Pancreas (tissue), 10 donors: ENCODE data around the gene ESRRG. TPM values are rescaled to one million over a fixed set of nuclear protein-coding genes. Genes with fewer than 3 reads are reported as not detected.

Experiments used
- ATAC-seq, 4 donors: fragments of 200-7000 bp; cut with Tn5 transposase; one replicate each; pipeline versions ENCODE4 v1.8.0 to v1.9.1; 2020; ENCODE audit warnings: mild to moderate bottlenecking in 4 of 4, moderate library complexity in 4 of 4
- DNase-seq, 6 donors: peaks; one replicate each; pipeline ENCODE4 v3.0.0-alpha.2; 2020
- FAIRE-seq: peaks from 2 replicates; lab custom pipeline; 2012; peaks lifted over from hg19 to GRCh38; lab: Jason Lieb, UNC
- H3K27ac ChIP-seq, 4 donors: fragments of 200-600 bp; sonication (generic); 1 replicate in 3 of 4; 2 replicates in 1 of 4; pipeline versions ENCODE4 v1.5.0 to v1.8.0; 2020
- H3K27me3 ChIP-seq, 4 donors: fragments of 200-600 bp; one replicate each; pipeline ENCODE4 v1.8.0; 2021
- H3K36me3 ChIP-seq, 3 donors: fragments of 200-600 bp; sonication (generic) in 1 of 3; one replicate each; pipeline versions ENCODE4 v1.5.0 to v1.8.0; 2020 to 2021
- H3K4me1 ChIP-seq, 3 donors: fragments of 200-600 bp; one replicate each; pipeline ENCODE4 v1.8.0; 2021
- H3K4me3 ChIP-seq, 4 donors: fragments of 200-600 bp; sonication (generic) in 2 of 4; one replicate each; pipeline versions ENCODE4 v1.5.0 to v1.8.0; 2020 to 2021
- H3K9me3 ChIP-seq, 4 donors: fragments of 200-600 bp; one replicate each; pipeline ENCODE4 v1.8.0; 2021
- WGBS, 2 donors: extraction: QIAGEN DNeasy Blood & Tissue Kit; methylation state at CpG; one replicate each; pipeline ENCODE4 v1.1.7; 2013; 5-methylcytosine and 5-hydroxymethylcytosine counted together
- intact Hi-C, 3 donors: fragments of 100-400 bp; cut with DNase I; formaldehyde crosslinking; loops; one replicate each; pipeline versions ENCODE4 v1.11.1 to v1.14.2; 2022
- polyA plus RNA-seq, 2 donors: library from polyadenylated mRNA; stranded (reverse); fragments of 200-250 nt; gene quantifications; one replicate each; pipeline ENCODE4 v1.2.3, GENCODE V29; 2013
- total RNA-seq, 6 donors: library from RNA; stranded (reverse); fragmentation: NEBNext Ultra II Directional in 4 of 6; extraction: Animal tissue kit (Norgen Biotek cat#: 25700) in 4 of 6; gene quantifications; one replicate each; pipeline versions ENCODE4 v1.2.1 to v1.2.4, GENCODE V29; 2021 to 2023
- TF ChIP-seq, protein P1 (sequence below), 4 donors: fragments of 200-600 bp; sonication (generic) in 3 of 4; IDR thresholded peaks; one replicate each; pipeline versions ENCODE4 v1.5.0 to v1.8.0; 2021; ENCODE audit warnings: antibody characterized with exemption in 4 of 4
- donor health status: healthy with polysubstance abuse.
- donor health status: DM: no; HTN: no; CAD: no; lungs with moderate emphysema.
- donor health status: DM: no; HTN: no; CAD: no.
- donor health status: control.
- donor health status: control.
- donor health status: Bipolar disorder and iron deficiency.
- donor health status: DM: yes; HTN: yes; CAD: no.
- donor health status: DM: no; HTN: no; CAD: no.
- donor health status: DM: no; HTN: no; CAD: no.
- donor health status: DM: yes; HTN: yes; CAD: no.

Gene ESRRG
- total and polyA plus RNA-seq, 8 donors = 3.5 to 14.9 (median 10.4) TPM

DNA sequence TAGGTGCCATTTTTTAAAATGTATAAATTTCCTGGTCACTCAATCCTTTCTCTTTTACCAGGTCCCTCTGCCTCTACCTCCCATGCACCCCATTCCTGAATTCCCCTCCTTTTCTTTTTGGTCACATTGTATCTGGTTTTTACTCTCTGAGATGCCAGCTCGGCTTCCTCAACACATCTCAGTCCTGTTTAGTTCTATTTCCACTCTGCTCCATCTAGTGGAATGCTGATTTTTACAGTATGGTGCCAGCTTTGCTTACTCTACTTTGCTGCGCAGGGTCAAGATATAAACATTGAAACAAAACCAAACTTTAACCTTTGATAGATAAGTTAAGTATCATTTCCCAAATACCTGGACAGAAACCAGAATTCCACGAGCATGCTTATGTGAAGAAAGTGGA, 96.0 kb downstream of the ESRRG start:
- Histone ChIP-seq H3K27ac (no peak overlapping the region), H3K9me3 (no peaks in the 10 kb centered on the region), H3K36me3 (no peaks in the 10 kb centered on the region), H3K4me1 (no peaks in the 10 kb centered on the region), H3K27me3 (no peaks in the 10 kb centered on the region), H3K4me3 (no peak overlapping the region)
- FAIRE-seq = no peak
- 71 to 76% methylated on average over 3 of the region's 3 CpGs for WGBS, 2 donors
- no peak for ATAC-seq
- intact Hi-C loops = no loop called here
- TF ChIP-seq, protein P1, sequence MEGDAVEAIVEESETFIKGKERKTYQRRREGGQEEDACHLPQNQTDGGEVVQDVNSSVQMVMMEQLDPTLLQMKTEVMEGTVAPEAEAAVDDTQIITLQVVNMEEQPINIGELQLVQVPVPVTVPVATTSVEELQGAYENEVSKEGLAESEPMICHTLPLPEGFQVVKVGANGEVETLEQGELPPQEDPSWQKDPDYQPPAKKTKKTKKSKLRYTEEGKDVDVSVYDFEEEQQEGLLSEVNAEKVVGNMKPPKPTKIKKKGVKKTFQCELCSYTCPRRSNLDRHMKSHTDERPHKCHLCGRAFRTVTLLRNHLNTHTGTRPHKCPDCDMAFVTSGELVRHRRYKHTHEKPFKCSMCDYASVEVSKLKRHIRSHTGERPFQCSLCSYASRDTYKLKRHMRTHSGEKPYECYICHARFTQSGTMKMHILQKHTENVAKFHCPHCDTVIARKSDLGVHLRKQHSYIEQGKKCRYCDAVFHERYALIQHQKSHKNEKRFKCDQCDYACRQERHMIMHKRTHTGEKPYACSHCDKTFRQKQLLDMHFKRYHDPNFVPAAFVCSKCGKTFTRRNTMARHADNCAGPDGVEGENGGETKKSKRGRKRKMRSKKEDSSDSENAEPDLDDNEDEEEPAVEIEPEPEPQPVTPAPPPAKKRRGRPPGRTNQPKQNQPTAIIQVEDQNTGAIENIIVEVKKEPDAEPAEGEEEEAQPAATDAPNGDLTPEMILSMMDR (IDR thresholded peaks at IDR 0.05) = no peak
- DNase-seq = no peak

DNA sequence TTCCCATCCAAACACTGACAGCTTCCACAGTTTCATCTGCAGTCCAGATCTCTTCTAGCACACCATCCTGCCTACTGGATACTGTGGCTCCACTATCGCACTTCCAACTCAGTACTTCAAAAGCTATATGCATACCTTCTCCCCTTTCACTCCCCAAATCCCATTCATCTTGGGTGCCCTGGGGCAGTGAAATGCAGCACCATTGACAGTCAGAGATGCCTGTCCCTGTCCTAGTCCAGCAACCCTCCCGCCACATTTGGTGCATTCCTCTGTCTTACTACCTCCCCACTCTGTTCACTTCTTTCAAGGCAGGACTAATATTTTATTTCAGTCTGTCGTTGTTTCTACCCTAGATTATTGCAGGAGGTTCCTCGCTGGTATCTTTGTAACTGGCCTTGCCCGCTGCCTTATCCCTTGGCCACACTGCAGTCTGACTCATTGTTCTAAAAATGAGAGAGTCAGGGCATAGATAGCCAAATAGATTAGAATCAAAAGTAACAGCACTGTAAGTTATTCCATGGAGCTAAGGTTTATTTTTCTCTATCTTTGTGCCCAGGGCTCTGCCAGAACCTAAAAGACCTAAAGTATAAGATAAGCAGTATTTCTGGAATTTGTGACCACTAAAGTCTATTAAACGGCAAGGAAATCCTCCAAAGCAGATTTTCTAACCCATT, 96.7 kb downstream of the ESRRG start:
- DNase-seq = no peak
- TF ChIP-seq, protein P1 (IDR thresholded peaks at IDR 0.05) = no peak
- Histone ChIP-seq H3K4me3 (no peak overlapping the region), H3K27ac (no peak overlapping the region), H3K9me3 (no peaks in the 10 kb centered on the region), H3K4me1 (no peaks in the 10 kb centered on the region), H3K27me3 (no peaks in the 10 kb centered on the region), H3K36me3 (no peaks in the 10 kb centered on the region)
- intact Hi-C loops = no loop called here
- no peak for FAIRE-seq
- WGBS, 2 donors = 80 to 84% methylated on average over 6 of the region's 6 CpGs
- no peak for ATAC-seq

DNA sequence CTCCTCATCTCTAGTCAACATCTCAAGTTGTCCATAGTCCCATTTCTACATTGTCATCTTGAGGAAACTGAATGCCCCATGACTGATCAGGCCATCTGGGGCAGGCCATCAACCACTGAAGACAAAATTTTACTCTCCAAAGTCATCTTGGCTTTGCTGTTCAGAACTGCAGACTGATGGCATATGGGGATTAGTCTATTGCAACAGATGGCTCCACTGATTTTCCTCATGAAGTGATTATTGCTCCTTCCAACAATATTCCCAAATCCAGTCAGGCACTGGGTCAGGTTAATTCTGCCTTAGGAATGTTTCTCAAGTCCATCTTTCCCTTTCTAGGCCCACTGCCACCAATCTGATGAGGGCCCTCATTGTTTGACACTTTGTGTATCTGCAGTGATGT, 101.7 kb downstream of the ESRRG start:
- ATAC-seq = no peak

DNA sequence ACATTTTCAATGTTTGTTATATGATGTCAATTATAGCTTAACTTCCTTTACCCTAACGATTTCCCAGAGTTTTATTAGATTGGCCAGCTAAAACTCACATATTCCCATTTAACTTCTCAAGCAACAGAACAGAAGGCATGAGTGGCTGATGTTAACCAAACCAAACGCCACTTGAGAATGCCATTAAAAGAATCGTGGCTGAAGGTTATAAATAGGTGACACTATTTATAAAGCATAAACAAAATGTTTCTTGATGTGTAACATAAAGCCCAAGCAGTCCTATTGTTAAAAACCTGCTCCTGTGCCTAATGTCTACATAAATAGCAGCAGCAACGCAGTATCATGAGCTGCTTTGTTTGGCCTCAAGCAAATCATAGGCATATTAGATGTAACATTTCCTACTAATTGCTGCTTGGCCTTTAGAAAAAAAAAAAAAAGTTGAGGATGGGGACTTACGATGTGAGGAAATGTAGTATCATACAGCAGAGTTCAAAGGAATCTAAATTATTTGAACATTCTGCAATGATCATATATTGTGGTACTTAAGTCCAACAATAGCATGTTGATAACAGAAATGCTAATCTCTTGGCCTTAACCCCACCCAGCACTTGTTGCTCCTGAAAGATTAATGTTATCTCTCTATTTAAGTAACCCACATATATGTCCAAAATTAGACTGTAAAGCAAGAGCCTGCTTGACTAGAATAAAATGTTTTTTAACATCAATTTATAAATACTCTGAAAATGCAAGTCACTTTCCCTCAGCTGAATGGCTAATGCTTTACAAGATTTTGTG, 106.0 kb downstream of the ESRRG start:
- TF ChIP-seq, protein P1 (IDR thresholded peaks at IDR 0.05) = no peak
- H3K4me1 ChIP-seq = no peaks in the 10 kb centered on the region
- H3K27ac ChIP-seq = no peak overlapping the region
- no peaks in the 10 kb centered on the region for H3K9me3 ChIP-seq
- ATAC-seq (no peak), DNase-seq (no peak), FAIRE-seq (no peak)
- H3K4me3 ChIP-seq = no peak overlapping the region
- WGBS, 2 donors = 70 to 71% methylated on average over 5 of the region's 5 CpGs
- H3K27me3 ChIP-seq = no peaks in the 10 kb centered on the region
- intact Hi-C loops = no loop called here
- H3K36me3 ChIP-seq = no peaks in the 10 kb centered on the region

More for the DNA sequence above, 101.7 kb downstream of the ESRRG start:
- H3K4me3 ChIP-seq = no peak overlapping the region
- H3K27me3 ChIP-seq = no peaks in the 10 kb centered on the region
- H3K27ac ChIP-seq = no peak overlapping the region
- TF ChIP-seq, protein P1 (IDR thresholded peaks at IDR 0.05) = no peak
- H3K9me3 ChIP-seq = no peaks in the 10 kb centered on the region
- intact Hi-C loops = no loop called here
- DNase-seq = no peak
- no peaks in the 10 kb centered on the region for H3K4me1 ChIP-seq
- FAIRE-seq = no peak
- H3K36me3 ChIP-seq = no peaks in the 10 kb centered on the region

DNA sequence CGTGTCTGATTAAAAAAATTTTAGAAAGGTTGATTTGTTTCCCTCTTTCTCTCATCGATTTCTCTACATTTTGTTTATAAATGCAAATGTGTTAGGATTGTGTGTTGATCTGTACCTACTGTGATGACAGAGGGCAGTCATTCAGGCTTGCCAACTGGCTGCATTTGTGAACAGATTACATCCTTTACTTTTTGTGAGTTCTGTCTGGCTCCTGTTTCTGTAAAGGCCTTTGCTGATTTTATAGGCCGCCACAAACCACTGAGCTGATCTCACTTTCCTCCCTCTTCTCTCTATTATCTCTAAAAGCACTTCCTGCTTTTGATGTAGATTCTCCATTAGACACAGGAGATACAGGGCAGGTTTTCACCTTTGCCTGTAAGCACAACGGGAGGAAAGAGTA, 106.8 kb downstream of the ESRRG start:
- no peak overlapping the region for H3K4me3 ChIP-seq
- TF ChIP-seq, protein P1 (IDR thresholded peaks at IDR 0.05) = no peak
- H3K36me3 ChIP-seq = no peaks in the 10 kb centered on the region
- H3K27me3 ChIP-seq = no peaks in the 10 kb centered on the region
- H3K4me1 ChIP-seq = no peaks in the 10 kb centered on the region
- FAIRE-seq (no peak), DNase-seq (no peak), ATAC-seq (no peak)
- 73 to 79% methylated on average over 4 of the region's 4 CpGs for WGBS, 2 donors
- intact Hi-C loops = no loop called here
- no peak overlapping the region for H3K27ac ChIP-seq
- no peaks in the 10 kb centered on the region for H3K9me3 ChIP-seq
